ENCODE results near the gene PTPRN2.

DNA sequence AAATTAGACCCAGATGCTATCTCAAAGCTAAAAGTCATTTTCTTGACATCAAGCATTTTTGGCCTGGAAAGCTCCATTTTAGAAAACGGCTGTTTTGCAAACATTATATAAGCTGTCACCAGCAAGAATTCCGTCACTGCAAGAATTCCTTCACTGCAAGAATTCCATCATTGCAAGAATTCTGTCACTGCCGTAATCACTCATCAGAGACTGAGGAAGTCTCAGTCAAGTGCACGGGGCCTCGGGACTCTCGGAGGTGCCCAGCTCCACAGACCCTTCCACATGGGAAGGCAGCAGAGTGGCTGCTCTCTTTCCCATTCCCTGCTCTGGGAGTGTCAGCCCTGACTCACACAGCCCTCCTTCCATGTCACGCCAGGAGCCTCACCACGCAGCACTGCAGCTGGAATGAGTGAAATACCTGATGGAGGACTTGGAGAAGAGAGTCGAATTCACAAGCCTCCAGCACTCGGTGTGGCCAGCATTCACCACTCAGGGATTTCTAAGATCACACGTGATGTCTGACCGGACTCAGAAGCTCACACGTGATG lies 168.3 kb downstream of the PTPRN2 start:
- TF ChIP-seq, protein P1, sequence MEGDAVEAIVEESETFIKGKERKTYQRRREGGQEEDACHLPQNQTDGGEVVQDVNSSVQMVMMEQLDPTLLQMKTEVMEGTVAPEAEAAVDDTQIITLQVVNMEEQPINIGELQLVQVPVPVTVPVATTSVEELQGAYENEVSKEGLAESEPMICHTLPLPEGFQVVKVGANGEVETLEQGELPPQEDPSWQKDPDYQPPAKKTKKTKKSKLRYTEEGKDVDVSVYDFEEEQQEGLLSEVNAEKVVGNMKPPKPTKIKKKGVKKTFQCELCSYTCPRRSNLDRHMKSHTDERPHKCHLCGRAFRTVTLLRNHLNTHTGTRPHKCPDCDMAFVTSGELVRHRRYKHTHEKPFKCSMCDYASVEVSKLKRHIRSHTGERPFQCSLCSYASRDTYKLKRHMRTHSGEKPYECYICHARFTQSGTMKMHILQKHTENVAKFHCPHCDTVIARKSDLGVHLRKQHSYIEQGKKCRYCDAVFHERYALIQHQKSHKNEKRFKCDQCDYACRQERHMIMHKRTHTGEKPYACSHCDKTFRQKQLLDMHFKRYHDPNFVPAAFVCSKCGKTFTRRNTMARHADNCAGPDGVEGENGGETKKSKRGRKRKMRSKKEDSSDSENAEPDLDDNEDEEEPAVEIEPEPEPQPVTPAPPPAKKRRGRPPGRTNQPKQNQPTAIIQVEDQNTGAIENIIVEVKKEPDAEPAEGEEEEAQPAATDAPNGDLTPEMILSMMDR (IDR thresholded peaks at IDR 0.05), result no peak
- no peak for TF ChIP-seq ZFX (IDR thresholded peaks at IDR 0.05; ENCODE audit: borderline replicate concordance)
